HG03342 (cell line): ENCODE measurements around the gene FLT4.

ENCODE experiments used
- ATAC-seq: cut with Tn5 transposase; IDR thresholded peaks from one replicate; pipeline ENCODE4 v1.9.1; 2021; ENCODE audit warnings: mild to moderate bottlenecking, moderate library complexity; ENCODE audit not compliant: unreplicated experiment

Gene FLT4

GRCh38 chr5:180608572-180609310 lies 40.7 kb downstream of the FLT4 start:
- ATAC-seq, result no peak

- ATAC-seq, result no peak
Observed at GRCh38 chr5:180607861-180608571, 41.4 kb downstream of the FLT4 start.

DNA sequence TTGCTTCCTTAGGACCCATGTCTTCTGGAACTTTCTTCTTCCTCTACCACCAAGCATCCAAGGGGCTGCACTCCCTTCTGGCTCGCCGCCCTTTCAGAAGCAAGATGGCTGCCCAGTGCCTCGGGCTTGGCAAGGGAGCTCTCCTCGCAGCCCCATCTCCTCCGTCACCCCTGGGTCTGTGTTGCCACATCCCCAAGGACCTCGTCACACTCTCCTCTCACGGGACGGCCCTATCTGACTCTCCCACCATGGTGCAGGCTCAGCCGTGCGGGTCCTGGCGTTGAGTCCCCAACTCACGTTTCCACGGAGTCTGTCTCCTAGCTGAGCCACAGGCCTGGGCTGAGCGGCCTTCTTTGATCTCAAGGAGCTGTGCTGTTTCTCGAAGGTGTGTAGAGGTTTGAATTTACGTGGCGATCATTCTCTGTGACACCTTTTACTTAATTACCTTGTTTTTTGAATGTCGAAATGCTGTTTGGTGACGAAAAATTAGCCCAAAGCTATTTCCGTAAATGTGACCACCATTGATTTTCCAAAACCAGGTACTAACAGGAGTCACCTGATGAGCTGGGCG lies 43.1 kb downstream of the FLT4 start:
- ATAC-seq, result no peak

DNA sequence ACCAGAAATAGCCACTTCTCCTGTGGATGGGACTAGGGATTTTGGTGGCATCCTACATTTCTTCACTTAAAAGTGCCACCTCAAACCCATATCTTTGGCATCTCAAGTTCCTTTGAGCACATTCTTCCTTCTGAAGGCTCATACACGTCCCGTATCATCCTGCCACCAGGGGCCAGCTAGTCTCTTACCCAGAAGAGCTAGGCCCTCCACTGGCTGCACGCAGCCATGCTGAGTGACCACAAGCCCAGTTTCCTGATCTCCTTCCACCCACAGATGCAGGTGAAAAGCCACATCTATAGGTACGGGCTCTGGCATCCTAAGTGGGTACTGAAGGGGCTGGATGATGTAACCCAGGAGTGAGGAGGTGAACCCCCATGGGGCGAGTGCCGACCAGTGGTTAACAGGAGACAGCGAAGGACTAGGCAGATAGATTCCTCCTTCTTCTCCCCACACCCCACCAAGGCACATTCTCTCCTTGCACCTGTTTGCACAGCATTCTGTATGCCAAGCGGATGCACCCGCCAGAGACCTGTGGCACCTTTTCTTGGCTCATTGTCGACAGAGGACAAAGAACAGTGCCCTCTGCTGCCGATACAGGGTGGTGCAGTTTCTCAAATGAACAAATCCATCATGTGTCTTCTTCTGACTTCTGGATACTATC lies 43.7 kb downstream of the FLT4 start:
- ATAC-seq, result peak; percentile 77

GRCh38 chr5:180604271-180604670 lies 45.1 kb downstream of the FLT4 start:
- no peak for ATAC-seq

DNA sequence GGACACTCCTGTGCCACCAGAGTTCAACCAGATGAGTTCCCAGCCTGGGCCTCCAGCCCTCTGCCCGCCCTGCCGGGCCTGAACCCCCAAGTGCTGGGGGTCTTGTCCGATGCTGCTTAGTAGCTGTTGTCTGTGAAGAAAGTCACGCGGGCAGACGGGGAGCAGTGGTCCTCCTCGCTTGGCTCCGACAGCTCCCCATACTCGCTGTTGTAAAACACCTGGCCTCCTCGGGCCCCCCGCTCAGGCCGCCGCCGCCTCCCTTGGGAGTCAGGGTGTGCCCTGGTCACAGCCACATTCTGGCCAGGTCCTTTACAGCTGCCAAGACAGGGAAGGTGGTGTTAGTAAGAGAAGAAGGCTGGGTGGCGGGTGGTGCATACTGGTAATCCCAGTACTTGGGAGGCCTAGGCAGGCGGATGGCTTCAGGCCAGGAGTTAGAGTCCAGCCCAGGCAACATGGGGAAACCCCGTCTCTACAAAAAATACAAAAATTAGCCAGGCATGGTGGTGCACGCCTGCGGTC lies 46.3 kb downstream of the FLT4 start:
- ATAC-seq, result no peak

GRCh38 chr5:180602481-180603075 lies 46.8 kb downstream of the FLT4 start:
- no peak for ATAC-seq

DNA sequence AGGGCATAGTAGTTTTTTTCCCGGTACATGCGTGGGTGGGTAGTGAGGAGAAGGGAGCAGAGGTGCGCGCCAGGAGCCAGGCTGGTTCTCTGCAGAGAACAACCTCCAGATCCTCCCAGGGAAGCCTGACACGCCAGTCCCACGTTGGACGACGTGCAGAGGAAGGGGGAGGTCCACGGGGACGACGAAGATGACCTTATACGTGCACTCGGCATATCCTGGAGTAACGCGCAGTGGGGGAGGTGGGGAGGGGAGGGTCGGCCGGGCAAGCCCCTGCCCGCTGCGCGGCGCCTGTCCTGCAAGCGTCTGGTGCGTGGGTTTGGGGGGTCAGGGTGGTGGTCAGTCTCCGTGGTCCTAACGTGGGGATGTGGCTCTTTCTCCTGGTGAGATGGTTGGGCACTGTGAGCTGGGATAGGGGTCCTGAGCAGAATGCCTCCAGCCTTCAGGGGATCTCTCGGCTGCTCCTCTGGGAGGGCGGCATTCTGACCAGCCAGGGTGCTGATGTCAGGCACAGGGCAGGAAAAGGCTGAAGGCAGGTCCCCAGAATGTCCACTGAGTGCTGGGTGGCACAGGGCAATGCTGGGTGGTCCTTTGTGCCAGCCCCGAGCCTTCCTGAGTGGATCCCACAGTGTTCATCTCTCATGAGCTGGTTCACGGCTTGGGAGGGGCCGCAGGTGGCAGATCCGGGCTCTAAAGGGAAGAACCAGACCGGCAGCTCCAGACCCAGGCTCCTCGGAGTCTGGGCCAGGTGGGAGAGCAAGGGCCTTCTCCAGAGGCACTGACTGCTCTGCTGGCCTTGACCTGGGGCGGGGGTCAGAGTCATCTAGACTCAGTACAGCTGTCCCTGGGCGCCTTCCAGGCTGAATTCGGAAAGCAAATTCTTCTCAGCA lies 47.6 kb downstream of the FLT4 start:
- no peak for ATAC-seq

GRCh38 chr5:180600554-180601041 lies 48.8 kb downstream of the FLT4 start:
- no peak for ATAC-seq

- no peak for ATAC-seq
Observed at GRCh38 chr5:180599981-180600553, 49.3 kb downstream of the FLT4 start.

DNA sequence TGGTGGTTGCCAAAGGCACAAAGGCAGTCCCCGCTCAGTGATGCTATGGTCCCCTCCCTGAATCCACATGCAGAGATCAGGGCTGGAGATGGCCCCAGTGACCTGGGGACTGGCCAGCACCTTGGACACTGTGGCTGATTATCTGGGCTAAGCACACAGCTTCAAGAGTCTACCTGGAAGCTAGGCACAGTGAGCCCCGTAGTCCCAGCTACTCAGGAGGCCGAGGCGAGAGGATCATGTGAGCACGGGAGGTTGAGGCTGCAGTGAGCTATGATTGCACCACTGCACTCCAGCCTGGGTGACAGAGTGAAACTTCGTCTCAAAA lies 49.8 kb downstream of the FLT4 start:
- no peak for ATAC-seq

DNA sequence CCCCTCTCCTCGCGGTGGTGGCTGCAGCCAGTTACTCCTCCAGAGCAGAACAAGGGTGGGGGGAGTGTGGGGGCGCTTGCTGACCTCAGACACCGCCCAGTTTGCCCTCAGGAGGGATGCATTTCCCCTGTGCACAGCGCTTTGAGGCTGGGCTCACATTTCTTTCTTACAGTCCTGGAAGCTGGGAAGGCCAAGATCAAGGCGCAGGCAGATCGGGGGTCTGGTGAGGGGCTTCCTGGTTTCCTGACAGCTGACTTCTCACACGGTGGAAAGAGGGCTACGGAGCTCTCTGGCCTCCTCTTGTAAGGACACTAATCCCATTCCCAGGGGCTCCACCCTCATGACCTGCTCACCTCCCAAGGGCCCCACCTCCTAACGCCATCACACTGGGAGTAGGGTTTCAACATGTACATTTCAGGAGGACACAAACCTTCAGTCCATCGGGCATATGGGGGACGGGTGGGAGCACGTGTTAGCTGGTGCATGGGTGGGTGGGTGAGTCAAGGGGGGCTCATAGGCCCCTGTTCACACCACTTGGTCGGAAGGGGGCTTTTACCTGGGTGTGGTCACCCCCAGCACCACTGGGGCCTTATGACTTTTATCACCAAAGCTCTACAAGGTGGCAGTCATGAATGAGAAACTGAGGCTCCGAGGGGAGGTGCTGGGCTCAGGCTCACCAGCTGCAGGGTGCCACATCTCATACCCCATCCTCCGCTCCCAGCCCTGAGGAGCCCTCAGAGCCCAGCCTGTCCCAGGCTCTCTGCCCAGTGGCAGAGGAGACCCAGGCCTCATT lies 50.4 kb downstream of the FLT4 start:
- ATAC-seq, result no peak

DNA sequence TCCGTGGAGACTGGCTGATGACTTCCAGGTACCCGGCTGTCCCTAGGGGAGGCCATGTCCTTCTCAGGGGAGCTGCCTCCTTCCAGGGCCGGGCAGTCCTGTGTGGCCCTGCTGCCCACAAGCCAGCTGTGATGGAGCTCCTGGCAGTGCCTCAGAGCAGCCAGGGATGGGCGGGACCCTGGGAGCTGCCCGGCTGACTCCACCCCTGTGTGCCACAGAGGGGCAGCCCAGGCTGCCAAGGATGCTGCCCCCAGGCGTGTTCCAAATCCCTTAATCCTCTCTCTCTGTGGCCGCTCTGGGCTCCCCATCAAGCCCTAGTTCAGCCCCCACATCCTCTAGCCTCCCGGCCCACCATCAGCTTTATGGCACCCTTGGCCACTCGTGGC lies 51.1 kb downstream of the FLT4 start:
- no peak for ATAC-seq

- ATAC-seq, result no peak
Observed at GRCh38 chr5:180596668-180597231, 52.6 kb downstream of the FLT4 start.

DNA sequence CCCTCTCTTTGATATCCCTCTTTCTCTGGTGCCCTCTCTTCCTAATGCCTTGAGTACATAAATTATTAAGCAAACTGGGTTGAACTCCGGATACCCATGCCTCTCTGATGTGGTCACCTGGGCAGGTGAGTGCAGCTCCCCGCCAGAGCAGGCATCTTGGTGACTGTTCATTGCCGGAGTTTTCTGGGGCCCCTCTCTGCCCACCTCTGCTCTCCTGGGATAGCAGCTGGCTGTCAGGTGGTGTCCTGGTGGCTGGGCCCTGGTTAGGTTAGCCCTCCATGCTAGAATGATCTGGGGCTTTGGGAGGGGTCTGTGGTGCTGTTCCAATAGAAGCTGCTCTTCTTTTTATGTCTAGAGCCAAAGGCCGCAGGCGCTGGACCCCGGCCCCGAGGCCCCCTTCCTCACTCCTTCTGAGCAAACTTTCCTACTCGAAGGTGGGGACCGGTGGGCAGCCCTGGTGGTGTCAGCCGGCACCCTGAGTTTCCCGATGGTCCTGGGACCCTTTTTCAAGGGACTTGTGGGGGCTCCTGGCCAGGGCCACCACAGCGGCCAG lies 53.2 kb downstream of the FLT4 start:
- ATAC-seq, result no peak

GRCh38 chr5:180595381-180596114 lies 53.9 kb downstream of the FLT4 start:
- no peak for ATAC-seq

DNA sequence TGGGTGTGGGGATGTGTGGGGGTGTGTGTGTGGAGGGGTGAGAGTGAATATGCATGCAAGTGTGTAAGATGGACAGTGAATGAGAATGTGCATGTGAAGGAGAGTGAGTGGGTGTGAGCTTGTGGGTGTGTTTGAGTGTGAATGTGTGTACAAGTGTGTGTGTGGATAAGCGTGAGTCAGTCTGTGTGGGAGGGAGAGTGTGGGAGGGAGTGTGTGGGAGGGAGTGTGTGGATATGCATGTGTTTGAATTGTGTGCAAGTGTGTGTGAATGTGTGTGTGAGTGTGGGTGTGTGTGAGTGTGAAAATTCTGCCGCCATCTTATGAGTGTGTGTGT lies 54.4 kb downstream of the FLT4 start:
- ATAC-seq, result no peak
